LoVo (cell line): Measurements from ENCODE around the gene NPHP1.
"Not testable (repeated sequence)": the region's sequence is repeated elsewhere in the genome, so short reads cannot be mapped to it uniquely, and the experiment has no call there.

ENCODE experiments used
- DNase-seq: peaks from one replicate; pipeline ENCODE4 v3.0.0-alpha.2; 2016; ENCODE audit warnings: low spot score

Gene NPHP1

GRCh38 chr2:110197452-110197851 lies 7.4 kb downstream of the NPHP1 start:
- no peak for DNase-seq

DNA sequence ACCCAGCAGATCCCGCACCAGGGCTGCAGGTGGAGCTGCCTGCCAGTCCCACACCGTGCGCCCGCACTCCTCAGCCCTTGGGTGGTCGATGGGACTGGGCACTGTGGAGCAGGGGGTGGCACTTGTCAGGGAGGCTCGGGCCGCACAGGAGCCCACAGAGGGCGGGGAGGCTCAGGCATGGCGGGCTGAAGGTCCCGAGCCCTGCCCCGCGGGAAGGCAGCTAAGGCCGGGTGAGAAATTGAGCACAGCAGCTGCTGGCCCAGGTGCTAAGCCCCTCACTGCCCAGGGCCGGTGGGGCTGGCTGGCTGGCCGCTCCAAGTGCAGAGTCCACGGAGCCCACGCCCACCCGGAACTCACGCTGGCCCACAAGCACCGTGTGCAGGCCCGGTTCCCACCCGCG lies 14.6 kb downstream of the NPHP1 start:
- not testable (repeated sequence) for DNase-seq

DNA sequence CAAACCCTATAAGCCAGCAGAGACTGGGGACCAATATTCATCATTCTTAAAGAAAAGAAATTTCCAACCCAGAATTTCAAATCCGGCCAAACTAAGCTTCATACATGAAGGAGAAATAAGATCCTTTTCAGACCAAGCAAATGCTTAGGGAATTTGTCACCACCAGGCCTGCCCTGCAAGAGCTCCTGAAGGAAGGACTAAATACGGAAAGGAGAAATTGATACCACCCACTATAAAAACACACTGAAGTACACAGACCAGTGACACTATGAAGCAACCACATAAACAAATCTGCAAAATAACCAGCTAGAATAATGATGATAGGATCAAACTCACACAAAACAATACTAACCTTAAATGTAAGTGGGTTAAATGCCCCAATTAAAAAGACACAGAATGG lies 22.4 kb downstream of the NPHP1 start:
- DNase-seq = no peak

- no peak for DNase-seq
Measured at GRCh38 chr2:110180036-110180435, 24.8 kb downstream of the NPHP1 start.

- DNase-seq = peak; percentile 32
Measured at GRCh38 chr2:110173523-110173922, 31.3 kb downstream of the NPHP1 start.

- DNase-seq = no peak
Measured at GRCh38 chr2:110172506-110172905, 32.3 kb downstream of the NPHP1 start.

GRCh38 chr2:110170102-110170501 lies 34.7 kb downstream of the NPHP1 start:
- DNase-seq = no peak

- DNase-seq = no peak
Measured at GRCh38 chr2:110167326-110168000, 37.4 kb downstream of the NPHP1 start.

- DNase-seq = no peak
Measured at GRCh38 chr2:110166266-110166665, 38.5 kb downstream of the NPHP1 start.

DNA sequence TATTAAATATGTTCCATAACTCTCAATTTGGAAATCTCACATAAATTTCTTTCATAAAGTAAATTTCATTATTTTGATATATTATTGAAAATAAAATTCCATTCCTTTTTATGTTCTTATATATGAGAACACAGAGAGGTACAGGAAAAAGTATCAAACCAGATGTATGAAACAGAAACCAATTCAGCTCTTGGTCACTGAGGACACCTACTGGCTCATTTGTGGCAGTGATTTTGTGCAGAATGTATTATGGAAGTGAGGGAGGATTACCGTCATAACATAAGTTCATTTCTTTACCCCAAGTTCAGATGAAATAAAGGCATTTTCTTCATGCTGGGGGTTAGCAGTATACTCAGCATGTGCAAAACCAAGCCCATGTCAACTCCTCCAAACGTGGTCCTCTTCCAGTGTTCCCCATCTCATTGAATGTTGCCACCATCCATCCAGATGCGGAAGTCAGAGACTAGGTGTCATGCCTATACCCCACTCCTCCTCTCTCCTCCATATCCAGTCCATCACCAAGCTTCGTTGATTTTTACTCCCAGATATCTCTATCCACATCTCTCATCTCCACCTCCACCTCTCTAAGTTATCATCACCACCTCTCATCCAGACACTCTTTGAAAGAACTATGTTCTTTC lies 47.5 kb downstream of the NPHP1 start:
- DNase-seq = peak; percentile 56

- not testable (repeated sequence) for DNase-seq
Measured at GRCh38 chr2:110154828-110155227, 50.0 kb downstream of the NPHP1 start.

- DNase-seq = not testable (repeated sequence)
Measured at GRCh38 chr2:110154188-110154587, 50.6 kb downstream of the NPHP1 start.

DNA sequence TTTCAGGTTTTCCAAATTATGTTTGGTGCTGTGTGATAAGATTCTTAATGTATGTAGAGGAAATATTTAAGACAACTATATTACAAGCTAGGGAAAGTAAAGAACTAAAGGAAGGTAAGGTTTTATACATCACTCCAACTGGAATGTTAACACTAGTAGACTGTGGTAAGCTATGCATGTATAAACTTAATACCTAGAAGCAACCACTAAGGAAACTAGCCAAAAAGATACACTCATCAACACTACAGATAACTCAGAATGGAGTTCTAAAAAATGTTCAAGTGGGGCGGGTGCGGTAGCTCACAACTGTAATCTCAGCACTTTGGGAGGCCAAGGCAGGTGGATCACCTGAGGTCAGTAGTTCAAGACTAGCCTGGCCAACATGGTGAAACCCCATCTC lies 51.4 kb downstream of the NPHP1 start:
- no peak for DNase-seq

DNA sequence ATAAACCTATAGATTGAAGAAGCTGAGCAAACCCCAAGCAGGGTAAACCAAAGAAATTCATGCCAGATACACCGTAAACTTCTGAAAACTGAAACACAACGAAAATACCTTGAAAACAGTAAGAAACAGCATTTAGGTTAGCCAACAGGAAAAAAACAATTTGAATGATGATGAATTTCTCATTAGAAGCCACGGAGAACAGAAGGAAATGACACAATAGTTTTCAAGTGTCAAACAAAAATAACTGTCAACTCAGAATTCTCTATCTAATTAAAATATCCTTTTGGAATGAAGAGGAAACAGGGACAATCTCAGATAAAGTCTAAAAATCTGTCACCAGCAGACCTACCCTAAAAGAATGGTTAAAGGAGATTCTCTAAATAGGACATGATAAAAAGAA lies 51.9 kb downstream of the NPHP1 start:
- DNase-seq = no peak

DNA sequence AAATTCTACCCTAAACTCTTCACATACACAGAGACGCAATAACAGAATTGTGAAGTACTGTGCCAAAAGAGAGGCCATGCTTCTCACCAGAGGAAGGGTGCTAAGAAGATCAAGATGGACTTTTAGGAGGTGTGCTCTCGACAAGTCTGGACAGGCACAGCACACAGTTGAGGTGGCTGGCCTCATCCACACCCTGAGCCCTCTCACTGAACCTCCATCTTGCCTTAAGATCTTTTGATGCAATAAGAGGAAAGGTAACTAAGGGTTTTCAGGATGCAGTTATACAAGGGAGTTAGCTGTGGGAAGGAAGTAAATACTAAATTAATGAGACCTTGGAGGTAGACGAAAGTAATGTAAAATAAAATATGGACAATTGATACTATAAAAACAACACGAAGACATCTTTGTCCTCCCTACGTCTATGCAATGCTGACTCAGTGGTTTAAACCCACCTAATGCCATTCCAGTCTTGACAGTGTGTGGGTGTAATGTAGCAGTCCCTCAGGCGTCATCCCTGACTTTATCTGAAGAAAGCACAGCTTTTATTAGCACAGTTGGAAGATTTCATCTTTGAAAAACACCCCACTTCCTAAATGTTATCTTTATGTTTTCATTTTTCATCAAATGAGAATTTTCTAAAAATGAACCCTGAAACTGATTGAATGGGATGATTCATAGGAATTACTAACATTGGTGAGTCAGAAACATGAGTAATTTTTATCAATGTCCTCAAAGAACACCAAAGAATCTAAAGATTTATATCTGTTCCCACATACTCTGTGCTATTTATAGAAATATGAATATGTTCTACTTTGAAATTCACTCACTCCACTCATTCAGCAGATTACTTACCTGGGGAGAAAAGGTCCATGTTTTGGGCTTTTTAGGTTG lies 55.2 kb downstream of the NPHP1 start:
- DNase-seq = peak; percentile 39

DNA sequence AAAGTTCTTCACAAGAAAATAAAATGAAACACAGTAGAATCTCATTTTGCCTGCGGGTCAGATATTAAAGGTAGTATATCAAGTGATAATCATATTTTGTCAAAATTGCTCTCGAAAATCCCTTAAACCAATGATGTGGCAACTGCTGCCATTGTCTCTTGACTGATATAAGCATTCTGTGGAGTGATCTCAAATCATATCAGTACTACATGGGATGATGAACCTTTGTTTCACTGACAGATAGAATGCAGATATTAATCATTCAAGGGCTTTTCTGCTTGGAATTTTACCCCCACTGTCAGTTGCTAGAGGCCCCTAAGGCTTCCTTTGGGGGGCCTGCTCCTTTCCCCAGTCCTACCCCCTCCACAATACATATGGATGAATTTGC lies 57.9 kb downstream of the NPHP1 start:
- no peak for DNase-seq

GRCh38 chr2:110146183-110146944 lies 58.4 kb downstream of the NPHP1 start:
- no peak for DNase-seq

DNA sequence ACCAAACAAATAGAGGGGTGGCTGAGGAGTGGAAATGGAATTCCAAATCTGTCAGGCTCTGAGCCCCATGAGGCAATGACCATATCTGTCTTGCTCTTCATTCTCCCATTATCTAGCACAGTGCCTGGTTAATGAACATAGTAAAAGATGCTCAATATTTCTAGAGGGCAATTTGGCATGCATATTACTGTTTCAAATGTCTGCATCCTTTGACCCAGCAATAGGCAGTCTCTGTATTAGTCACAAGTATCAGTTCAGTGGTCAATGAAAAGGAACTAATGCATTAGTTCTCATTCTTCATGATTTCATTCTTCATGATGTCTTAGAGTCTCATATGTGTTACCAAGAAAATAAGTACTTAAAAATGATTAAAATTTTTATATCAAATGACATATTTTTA lies 60.8 kb downstream of the NPHP1 start:
- DNase-seq = no peak

GRCh38 chr2:110140401-110140800 lies 64.4 kb downstream of the NPHP1 start:
- no peak for DNase-seq

GRCh38 chr2:110134025-110134424 lies 70.8 kb downstream of the NPHP1 start:
- DNase-seq = no peak

- no peak for DNase-seq
Measured at GRCh38 chr2:110131166-110131565, 73.6 kb downstream of the NPHP1 start.

DNA sequence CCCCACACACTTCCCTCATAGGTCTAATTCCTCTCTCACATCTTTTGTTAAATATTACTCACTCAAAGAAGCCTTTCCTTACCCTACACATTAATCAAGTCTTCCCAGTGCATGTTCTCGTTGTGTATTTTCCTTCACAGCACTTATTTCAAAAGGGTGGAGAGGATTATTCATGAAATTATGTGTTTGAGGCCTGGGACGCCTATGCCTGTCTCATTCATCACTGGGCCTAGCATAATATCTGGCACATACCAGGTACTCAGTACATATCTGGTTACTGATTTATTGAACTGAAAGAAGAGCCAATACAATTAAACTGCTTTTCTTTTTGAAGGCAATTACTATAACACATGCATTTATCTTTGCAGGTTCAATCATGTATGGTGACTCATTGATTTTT lies 74.1 kb downstream of the NPHP1 start:
- DNase-seq = no peak
